Measurements from ENCODE around the gene MAPK4.

Gene MAPK4

GRCh38 chr18:50619861-50620275 lies 60.0 kb downstream of the MAPK4 start:
- Mint-ChIP-seq H3K27me3 (ENCODE audit: low read depth, poor library complexity) (no peaks in the 10 kb centered on the region), H3K4me3 (no peak overlapping the region), H3K36me3 (ENCODE audit: low read depth) (peaks cover 2% of the 10 kb centered on the region), H3K4me1 (peaks cover 25% of the 10 kb centered on the region), H3K27ac (no peak overlapping the region), H3K9me3 (no peaks in the 10 kb centered on the region)
- no peak for DNase-seq
- no peak for TF ChIP-seq CTCF (IDR thresholded peaks at IDR 0.05)

GRCh38 chr18:50620319-50620718 lies 60.4 kb downstream of the MAPK4 start:
- no peak for DNase-seq
- Mint-ChIP-seq H3K36me3 (ENCODE audit: low read depth) (peaks cover 6% of the 10 kb centered on the region), H3K27ac (no peak overlapping the region), H3K4me1 (peaks cover 25% of the 10 kb centered on the region), H3K4me3 (no peak overlapping the region), H3K27me3 (ENCODE audit: low read depth, poor library complexity) (no peaks in the 10 kb centered on the region), H3K9me3 (no peaks in the 10 kb centered on the region)
- TF ChIP-seq CTCF (IDR thresholded peaks at IDR 0.05) = no peak

- TF ChIP-seq CTCF (IDR thresholded peaks at IDR 0.05) = no peak
- H3K27ac Mint-ChIP-seq = no peak overlapping the region
- H3K9me3 Mint-ChIP-seq = no peaks in the 10 kb centered on the region
- peaks cover 9% of the 10 kb centered on the region for H3K36me3 Mint-ChIP-seq (ENCODE audit: low read depth)
- DNase-seq = no peak
- H3K27me3 Mint-ChIP-seq (ENCODE audit: low read depth, poor library complexity) = no peaks in the 10 kb centered on the region
- peaks cover 25% of the 10 kb centered on the region for H3K4me1 Mint-ChIP-seq
- H3K4me3 Mint-ChIP-seq = no peak overlapping the region
Measured at GRCh38 chr18:50621366-50621765, 61.5 kb downstream of the MAPK4 start.

GRCh38 chr18:50622320-50622719 lies 62.4 kb downstream of the MAPK4 start:
- H3K27me3 Mint-ChIP-seq (ENCODE audit: low read depth, poor library complexity) = no peaks in the 10 kb centered on the region
- H3K4me1 Mint-ChIP-seq = peaks cover 25% of the 10 kb centered on the region

GRCh38 chr18:50622865-50623393 lies 63.0 kb downstream of the MAPK4 start:
- H3K4me1 Mint-ChIP-seq = peaks cover 30% of the 10 kb centered on the region
- H3K36me3 Mint-ChIP-seq (ENCODE audit: low read depth) = peaks cover 9% of the 10 kb centered on the region
- DNase-seq = no peak
- H3K4me3 Mint-ChIP-seq = no peak overlapping the region
- TF ChIP-seq CTCF (IDR thresholded peaks at IDR 0.05) = no peak
- peak overlapping the region; percentile 84 for H3K27ac Mint-ChIP-seq
- H3K27me3 Mint-ChIP-seq (ENCODE audit: low read depth, poor library complexity) = no peaks in the 10 kb centered on the region
- no peaks in the 10 kb centered on the region for H3K9me3 Mint-ChIP-seq

More at GRCh38 chr18:50622320-50622719, 62.4 kb downstream of the MAPK4 start:
- no peak for TF ChIP-seq CTCF (IDR thresholded peaks at IDR 0.05)
- peak overlapping the region; percentile 67 for H3K27ac Mint-ChIP-seq
- no peaks in the 10 kb centered on the region for H3K9me3 Mint-ChIP-seq
- DNase-seq = no peak
- H3K4me3 Mint-ChIP-seq = no peak overlapping the region
- H3K36me3 Mint-ChIP-seq (ENCODE audit: low read depth) = peaks cover 9% of the 10 kb centered on the region

- no peak overlapping the region for H3K4me3 Mint-ChIP-seq
- H3K9me3 Mint-ChIP-seq = no peaks in the 10 kb centered on the region
- no peak for DNase-seq
- no peak for TF ChIP-seq CTCF (IDR thresholded peaks at IDR 0.05)
- H3K4me1 Mint-ChIP-seq = peaks cover 39% of the 10 kb centered on the region
- H3K27ac Mint-ChIP-seq = no peak overlapping the region
- peaks cover 9% of the 10 kb centered on the region for H3K36me3 Mint-ChIP-seq (ENCODE audit: low read depth)
- H3K27me3 Mint-ChIP-seq (ENCODE audit: low read depth, poor library complexity) = peaks cover 8% of the 10 kb centered on the region
Measured at GRCh38 chr18:50623694-50624352, 63.9 kb downstream of the MAPK4 start.
